ENCODE measurements around the gene CNIH3.

DNA sequence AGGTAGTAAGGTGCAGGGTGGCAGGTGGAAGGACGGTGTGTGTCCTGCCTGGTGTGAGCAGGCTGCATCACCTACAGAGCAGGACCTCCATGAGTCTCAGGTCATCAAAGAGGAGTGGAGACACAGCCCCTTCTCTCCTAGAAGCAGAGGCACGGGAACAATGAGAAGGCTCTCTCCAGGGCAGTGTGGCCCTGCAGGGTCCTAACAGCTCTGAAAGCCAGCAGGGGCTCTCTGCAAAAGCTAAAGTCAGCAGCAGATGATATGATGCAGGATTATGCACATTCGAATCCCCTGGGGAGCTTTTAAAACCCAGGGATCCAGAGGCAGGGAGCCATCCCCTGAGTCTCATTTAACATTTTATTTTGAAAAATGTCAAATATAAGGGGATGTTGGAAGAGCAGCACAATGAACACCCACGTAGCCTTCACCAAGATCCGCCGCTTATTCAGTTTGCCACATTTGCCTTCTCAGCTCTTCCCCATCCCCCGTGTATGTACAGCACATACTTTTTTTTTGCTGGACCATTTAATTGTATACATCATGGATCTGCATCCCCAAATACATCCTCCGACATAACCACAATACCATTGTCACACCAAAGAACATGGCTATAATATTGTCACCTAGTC lies 88.1 kb downstream of the CNIH3 start:
- TF ChIP-seq, protein P1, sequence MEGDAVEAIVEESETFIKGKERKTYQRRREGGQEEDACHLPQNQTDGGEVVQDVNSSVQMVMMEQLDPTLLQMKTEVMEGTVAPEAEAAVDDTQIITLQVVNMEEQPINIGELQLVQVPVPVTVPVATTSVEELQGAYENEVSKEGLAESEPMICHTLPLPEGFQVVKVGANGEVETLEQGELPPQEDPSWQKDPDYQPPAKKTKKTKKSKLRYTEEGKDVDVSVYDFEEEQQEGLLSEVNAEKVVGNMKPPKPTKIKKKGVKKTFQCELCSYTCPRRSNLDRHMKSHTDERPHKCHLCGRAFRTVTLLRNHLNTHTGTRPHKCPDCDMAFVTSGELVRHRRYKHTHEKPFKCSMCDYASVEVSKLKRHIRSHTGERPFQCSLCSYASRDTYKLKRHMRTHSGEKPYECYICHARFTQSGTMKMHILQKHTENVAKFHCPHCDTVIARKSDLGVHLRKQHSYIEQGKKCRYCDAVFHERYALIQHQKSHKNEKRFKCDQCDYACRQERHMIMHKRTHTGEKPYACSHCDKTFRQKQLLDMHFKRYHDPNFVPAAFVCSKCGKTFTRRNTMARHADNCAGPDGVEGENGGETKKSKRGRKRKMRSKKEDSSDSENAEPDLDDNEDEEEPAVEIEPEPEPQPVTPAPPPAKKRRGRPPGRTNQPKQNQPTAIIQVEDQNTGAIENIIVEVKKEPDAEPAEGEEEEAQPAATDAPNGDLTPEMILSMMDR (IDR thresholded peaks at IDR 0.05): no peak
- no peak for TF ChIP-seq POLR2AphosphoS5 (IDR thresholded peaks at IDR 0.05; ENCODE audit: low read depth, low read length)
- TF ChIP-seq, protein P2, sequence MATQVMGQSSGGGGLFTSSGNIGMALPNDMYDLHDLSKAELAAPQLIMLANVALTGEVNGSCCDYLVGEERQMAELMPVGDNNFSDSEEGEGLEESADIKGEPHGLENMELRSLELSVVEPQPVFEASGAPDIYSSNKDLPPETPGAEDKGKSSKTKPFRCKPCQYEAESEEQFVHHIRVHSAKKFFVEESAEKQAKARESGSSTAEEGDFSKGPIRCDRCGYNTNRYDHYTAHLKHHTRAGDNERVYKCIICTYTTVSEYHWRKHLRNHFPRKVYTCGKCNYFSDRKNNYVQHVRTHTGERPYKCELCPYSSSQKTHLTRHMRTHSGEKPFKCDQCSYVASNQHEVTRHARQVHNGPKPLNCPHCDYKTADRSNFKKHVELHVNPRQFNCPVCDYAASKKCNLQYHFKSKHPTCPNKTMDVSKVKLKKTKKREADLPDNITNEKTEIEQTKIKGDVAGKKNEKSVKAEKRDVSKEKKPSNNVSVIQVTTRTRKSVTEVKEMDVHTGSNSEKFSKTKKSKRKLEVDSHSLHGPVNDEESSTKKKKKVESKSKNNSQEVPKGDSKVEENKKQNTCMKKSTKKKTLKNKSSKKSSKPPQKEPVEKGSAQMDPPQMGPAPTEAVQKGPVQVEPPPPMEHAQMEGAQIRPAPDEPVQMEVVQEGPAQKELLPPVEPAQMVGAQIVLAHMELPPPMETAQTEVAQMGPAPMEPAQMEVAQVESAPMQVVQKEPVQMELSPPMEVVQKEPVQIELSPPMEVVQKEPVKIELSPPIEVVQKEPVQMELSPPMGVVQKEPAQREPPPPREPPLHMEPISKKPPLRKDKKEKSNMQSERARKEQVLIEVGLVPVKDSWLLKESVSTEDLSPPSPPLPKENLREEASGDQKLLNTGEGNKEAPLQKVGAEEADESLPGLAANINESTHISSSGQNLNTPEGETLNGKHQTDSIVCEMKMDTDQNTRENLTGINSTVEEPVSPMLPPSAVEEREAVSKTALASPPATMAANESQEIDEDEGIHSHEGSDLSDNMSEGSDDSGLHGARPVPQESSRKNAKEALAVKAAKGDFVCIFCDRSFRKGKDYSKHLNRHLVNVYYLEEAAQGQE (IDR thresholded peaks at IDR 0.05; ENCODE audit: insufficient read depth in 1 of 2, low read depth in 2 of 2, low read length in 1 of 2): no peak
- TF ChIP-seq SIN3A (IDR thresholded peaks at IDR 0.05; ENCODE audit: borderline replicate concordance, insufficient read depth, low read depth, low read length): no peak
- no peak for TF ChIP-seq TCF7L2 (IDR thresholded peaks at IDR 0.05; ENCODE audit: low read depth, low read length)
